B cell (primary cell): ENCODE measurements around the gene SYNE2.

Source experiments
- CTCF ChIP-seq: fragments of 200-600 bp; IDR thresholded peaks from one replicate; pipeline ENCODE4 v1.8.0; 2022; ENCODE audit warnings: antibody characterized with exemption, mild to moderate bottlenecking
- EZH2 ChIP-seq: IDR thresholded peaks from 2 replicates; pipeline ENCODE4 v1.6.1; 2012; ENCODE audit warnings: borderline replicate concordance, low read depth, mild to moderate bottlenecking, moderate library complexity, low read length; ENCODE audit not compliant: insufficient read depth, poor library complexity, severe bottlenecking

GRCh38 chr14:63964113-63964512, 111.3 kb downstream of the SYNE2 start:
- no peak for TF ChIP-seq CTCF
- no peak for TF ChIP-seq EZH2
